K562 (cell line): ENCODE measurements around the gene RBPJ. TPM values are rescaled to one million over a fixed set of nuclear protein-coding genes. Genes with fewer than 3 reads are reported as not detected.
A peak's percentile ranks its signal among the peaks of the same experiment; 100 is the strongest.

Source experiments
- ELF4 ChIP-seq: fragments of 450-650 bp; formaldehyde crosslinking; IDR thresholded peaks from 2 replicates; pipeline ENCODE4 v1.4.0; 2022; ENCODE audit warnings: missing genetic modification characterization
- FOXA3 ChIP-seq, 2 experiments: fragments of 450-650 bp in 1 of 2; sonication (generic) in 1 of 2; formaldehyde crosslinking; IDR thresholded peaks in 1 of 2; conservative IDR thresholded peaks in 1 of 2; 2 replicates each; pipeline versions ENCODE4 v1.4.0 to v1.8.0; 2020 to 2022; ENCODE audit warnings: mild to moderate bottlenecking in 2 of 2, missing genetic modification reagents in 1 of 2
- GATAD2B ChIP-seq: fragments of 450-650 bp; IDR thresholded peaks from 2 replicates; pipeline ENCODE4 v1.6.1; 2017; ENCODE audit warnings: mild to moderate bottlenecking, borderline replicate concordance
- HDAC2 ChIP-seq: fragments of 450-650 bp; IDR thresholded peaks from 2 replicates; pipeline ENCODE4 v1.6.1; 2016; ENCODE audit warnings: mild to moderate bottlenecking
- MAX ChIP-seq: sonication (generic); formaldehyde crosslinking; IDR thresholded peaks from 2 replicates; pipeline ENCODE4 v1.9.0; 2022; ENCODE audit warnings: mild to moderate bottlenecking, missing genetic modification reagents
- NR2C1 ChIP-seq, 2 experiments: fragments of 450-650 bp; IDR thresholded peaks; 2 replicates each; pipeline ENCODE4 v1.6.1; 2017; ENCODE audit warnings: mild to moderate bottlenecking in 2 of 2, antibody characterized with exemption in 1 of 2, inconsistent platforms in 1 of 2, missing compliant biosample characterization in 1 of 2, missing genetic modification characterization in 1 of 2
- SMARCB1 ChIP-seq: IDR thresholded peaks from 2 replicates; pipeline ENCODE4 v1.6.1; 2011; ENCODE audit warnings: improper control_type of control experiment, low read depth; ENCODE audit not compliant: insufficient read length
- SRSF9 ChIP-seq: fragments of 200-400 bp; formaldehyde crosslinking; IDR thresholded peaks from 2 replicates; pipeline ENCODE4 v1.6.1; 2017; ENCODE audit warnings: low read depth, low read length, borderline replicate concordance
- TCF3 ChIP-seq: sonication (generic); formaldehyde crosslinking; IDR thresholded peaks from 2 replicates; pipeline ENCODE4 v1.4.0; 2020; ENCODE audit warnings: mild to moderate bottlenecking, missing genetic modification reagents
- THAP12 ChIP-seq: fragments of 250-450 bp; sonication (Bioruptor Pico); IDR thresholded peaks from 2 replicates; pipeline ENCODE4 v1.9.0; 2021; ENCODE audit warnings: mild to moderate bottlenecking, inconsistent platforms
- THRAP3 ChIP-seq: fragments of 450-650 bp; IDR thresholded peaks from 2 replicates; pipeline ENCODE4 v1.6.1; 2016; ENCODE audit warnings: mild to moderate bottlenecking, inconsistent platforms, borderline replicate concordance
- TRIM28 ChIP-seq: fragments of 450-650 bp; IDR thresholded peaks from 2 replicates; pipeline ENCODE4 v1.6.1; 2017
- ZC3H11A ChIP-seq: IDR thresholded peaks from 2 replicates; pipeline ENCODE4 v1.6.1; 2012; ENCODE audit warnings: low read depth, low read length, improper control_type of control experiment
- ZC3H8 ChIP-seq: fragments of 450-650 bp; IDR thresholded peaks from 2 replicates; pipeline ENCODE4 v1.6.1; 2017
- ZNF561 ChIP-seq: fragments of 450-650 bp; formaldehyde crosslinking; conservative IDR thresholded peaks from 2 replicates; pipeline ENCODE4 v1.4.0; 2020; ENCODE audit warnings: mild to moderate bottlenecking, moderate library complexity
- polyA plus RNA-seq, 8 experiments: library from polyadenylated mRNA; depleted of rRNA in 4 of 8; stranded (reverse) in 5 of 8; unstranded in 3 of 8; fragments of >200 nt; fragmentation: Nextera tagmentation in 2 of 8; fragmentation: Illumina TruSeq in 1 of 8; extraction: Ambion mirVana in 2 of 8; extraction: Trizol in 1 of 8; gene quantifications; 2 replicates each; pipeline versions ENCODE4 v1.2.1 to v1.2.3, GENCODE V29; 2011 to 2014; ENCODE audit warnings: inconsistent platforms in 1 of 8, missing spikeins in 1 of 8
- total RNA-seq, 7 experiments: library from RNA; depleted of rRNA in 6 of 7; stranded (reverse); fragments of >200 nt in 6 of 7; fragmentation: Illumina TruSeq in 2 of 7; extraction: Trizol in 2 of 7; gene quantifications; 2 replicates each; pipeline versions ENCODE4 v1.2.1 to v1.2.3, GENCODE V29; 2011 to 2021; ENCODE audit warnings: low replicate concordance in 1 of 7
- TF ChIP-seq, protein P1 (sequence below), 2 experiments: fragments of 450-650 bp; IDR thresholded peaks; 2 replicates each; pipeline ENCODE4 v1.6.1; 2018; ENCODE audit warnings: mild to moderate bottlenecking in 2 of 2, low read depth in 1 of 2; ENCODE audit not compliant: partially characterized antibody in 2 of 2
- TF ChIP-seq, protein P2 (sequence below): fragments of 250-450 bp; sonication (Bioruptor Pico); IDR thresholded peaks from 2 replicates; pipeline ENCODE4 v1.5.0; 2020; ENCODE audit warnings: mild to moderate bottlenecking, borderline replicate concordance
- TF ChIP-seq, protein P3 (sequence below): fragments of 450-650 bp; IDR thresholded peaks from 2 replicates; pipeline ENCODE4 v1.6.1; 2018; ENCODE audit warnings: mild to moderate bottlenecking, low read depth; ENCODE audit not compliant: partially characterized antibody

Gene RBPJ
- total and polyA plus RNA-seq, 9 of the 15 experiments (the other 6 are each of a cell fraction or from before 2014, with no cell fraction given) = 17.2 to 49.4 (median 33.8) TPM

DNA sequence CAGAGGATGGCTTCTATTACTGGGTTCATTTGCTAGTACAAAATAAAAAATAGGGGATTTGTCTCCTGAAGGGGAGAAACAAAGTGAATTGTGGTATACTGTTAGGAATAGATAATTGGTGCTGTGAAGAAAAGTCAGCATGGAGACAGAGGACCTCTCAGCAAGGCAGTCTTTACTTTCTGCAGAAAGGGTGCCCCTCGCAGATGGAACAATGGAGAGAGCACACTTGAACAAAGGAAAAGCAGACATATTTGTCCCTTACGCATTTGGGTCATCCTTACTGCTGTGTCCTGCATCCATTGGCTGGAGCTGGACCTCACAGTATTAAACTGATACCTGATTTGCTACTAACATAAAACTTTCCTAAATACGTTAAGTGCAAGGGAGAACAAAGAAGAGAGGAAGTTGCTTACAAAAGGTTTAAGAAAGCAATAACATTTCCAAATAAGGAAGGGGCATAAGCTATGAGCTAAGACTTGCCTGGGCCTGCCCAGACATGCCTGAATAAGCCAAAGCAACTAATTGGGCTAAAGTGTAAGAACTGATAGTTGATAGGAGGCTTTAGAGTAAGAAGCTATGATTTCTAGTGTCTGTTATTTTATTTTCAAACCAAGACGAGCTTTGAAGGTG is 85.6 kb downstream of the RBPJ start (continued):
- TF ChIP-seq, protein P1, sequence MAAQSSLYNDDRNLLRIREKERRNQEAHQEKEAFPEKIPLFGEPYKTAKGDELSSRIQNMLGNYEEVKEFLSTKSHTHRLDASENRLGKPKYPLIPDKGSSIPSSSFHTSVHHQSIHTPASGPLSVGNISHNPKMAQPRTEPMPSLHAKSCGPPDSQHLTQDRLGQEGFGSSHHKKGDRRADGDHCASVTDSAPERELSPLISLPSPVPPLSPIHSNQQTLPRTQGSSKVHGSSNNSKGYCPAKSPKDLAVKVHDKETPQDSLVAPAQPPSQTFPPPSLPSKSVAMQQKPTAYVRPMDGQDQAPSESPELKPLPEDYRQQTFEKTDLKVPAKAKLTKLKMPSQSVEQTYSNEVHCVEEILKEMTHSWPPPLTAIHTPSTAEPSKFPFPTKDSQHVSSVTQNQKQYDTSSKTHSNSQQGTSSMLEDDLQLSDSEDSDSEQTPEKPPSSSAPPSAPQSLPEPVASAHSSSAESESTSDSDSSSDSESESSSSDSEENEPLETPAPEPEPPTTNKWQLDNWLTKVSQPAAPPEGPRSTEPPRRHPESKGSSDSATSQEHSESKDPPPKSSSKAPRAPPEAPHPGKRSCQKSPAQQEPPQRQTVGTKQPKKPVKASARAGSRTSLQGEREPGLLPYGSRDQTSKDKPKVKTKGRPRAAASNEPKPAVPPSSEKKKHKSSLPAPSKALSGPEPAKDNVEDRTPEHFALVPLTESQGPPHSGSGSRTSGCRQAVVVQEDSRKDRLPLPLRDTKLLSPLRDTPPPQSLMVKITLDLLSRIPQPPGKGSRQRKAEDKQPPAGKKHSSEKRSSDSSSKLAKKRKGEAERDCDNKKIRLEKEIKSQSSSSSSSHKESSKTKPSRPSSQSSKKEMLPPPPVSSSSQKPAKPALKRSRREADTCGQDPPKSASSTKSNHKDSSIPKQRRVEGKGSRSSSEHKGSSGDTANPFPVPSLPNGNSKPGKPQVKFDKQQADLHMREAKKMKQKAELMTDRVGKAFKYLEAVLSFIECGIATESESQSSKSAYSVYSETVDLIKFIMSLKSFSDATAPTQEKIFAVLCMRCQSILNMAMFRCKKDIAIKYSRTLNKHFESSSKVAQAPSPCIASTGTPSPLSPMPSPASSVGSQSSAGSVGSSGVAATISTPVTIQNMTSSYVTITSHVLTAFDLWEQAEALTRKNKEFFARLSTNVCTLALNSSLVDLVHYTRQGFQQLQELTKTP (IDR thresholded peaks at IDR 0.05; ENCODE audit: low read depth in 1 of 2, partially characterized antibody in 2 of 2) = no peak
- TF ChIP-seq TCF3 (CRISPR knock-in tag) (no peak), TRIM28 (0 out of 2 replicates have a peak, but pooled peaks have one; percentile 45), FOXA3 (CRISPR knock-in tag; conservative IDR thresholded peaks at IDR 0.05 in 1 of 2, IDR thresholded peaks at IDR 0.05 in 1 of 2) (no peak), GATAD2B (no peak), ZC3H11A (no peak), SRSF9 (no peak), MAX (CRISPR knock-in tag) (no peak), NR2C1 (IDR thresholded peaks at IDR 0.05) (no peak), NR2C1 (tag; IDR thresholded peaks at IDR 0.05) (no peak), ZC3H8 (no peak), HDAC2 (no peak), ZNF561 (CRISPR knock-in tag) (peak; percentile 60; the same call in 1 of the 2 replicates), THAP12 (no peak), SMARCB1 (no peak), ELF4 (CRISPR knock-in tag) (no peak), THRAP3 (no peak)
- TF ChIP-seq, protein P2, sequence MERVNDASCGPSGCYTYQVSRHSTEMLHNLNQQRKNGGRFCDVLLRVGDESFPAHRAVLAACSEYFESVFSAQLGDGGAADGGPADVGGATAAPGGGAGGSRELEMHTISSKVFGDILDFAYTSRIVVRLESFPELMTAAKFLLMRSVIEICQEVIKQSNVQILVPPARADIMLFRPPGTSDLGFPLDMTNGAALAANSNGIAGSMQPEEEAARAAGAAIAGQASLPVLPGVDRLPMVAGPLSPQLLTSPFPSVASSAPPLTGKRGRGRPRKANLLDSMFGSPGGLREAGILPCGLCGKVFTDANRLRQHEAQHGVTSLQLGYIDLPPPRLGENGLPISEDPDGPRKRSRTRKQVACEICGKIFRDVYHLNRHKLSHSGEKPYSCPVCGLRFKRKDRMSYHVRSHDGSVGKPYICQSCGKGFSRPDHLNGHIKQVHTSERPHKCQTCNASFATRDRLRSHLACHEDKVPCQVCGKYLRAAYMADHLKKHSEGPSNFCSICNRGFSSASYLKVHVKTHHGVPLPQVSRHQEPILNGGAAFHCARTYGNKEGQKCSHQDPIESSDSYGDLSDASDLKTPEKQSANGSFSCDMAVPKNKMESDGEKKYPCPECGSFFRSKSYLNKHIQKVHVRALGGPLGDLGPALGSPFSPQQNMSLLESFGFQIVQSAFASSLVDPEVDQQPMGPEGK (CRISPR knock-in tag) = no peak
- TF ChIP-seq, protein P3, sequence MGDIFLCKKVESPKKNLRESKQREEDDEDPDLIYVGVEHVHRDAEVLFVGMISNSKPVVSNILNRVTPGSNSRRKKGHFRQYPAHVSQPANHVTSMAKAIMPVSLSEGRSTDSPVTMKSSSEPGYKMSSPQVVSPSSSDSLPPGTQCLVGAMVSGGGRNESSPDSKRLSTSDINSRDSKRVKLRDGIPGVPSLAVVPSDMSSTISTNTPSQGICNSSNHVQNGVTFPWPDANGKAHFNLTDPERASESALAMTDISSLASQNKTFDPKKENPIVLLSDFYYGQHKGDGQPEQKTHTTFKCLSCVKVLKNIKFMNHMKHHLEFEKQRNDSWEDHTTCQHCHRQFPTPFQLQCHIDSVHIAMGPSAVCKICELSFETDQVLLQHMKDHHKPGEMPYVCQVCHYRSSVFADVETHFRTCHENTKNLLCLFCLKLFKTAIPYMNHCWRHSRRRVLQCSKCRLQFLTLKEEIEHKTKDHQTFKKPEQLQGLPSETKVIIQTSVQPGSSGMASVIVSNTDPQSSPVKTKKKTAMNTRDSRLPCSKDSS = peak; percentile 78
